DND-41 (cell line): ENCODE measurements around the gene TMEFF2.

Source experiments
- ATAC-seq: fragments of 200-7000 bp; cut with Tn5 transposase; 3 replicates; pipeline ENCODE4 v1.9.1; 2021; ENCODE audit warnings: low read depth; ENCODE audit not compliant: insufficient read depth
- DNase-seq: peaks from one replicate; pipeline ENCODE4 v3.0.0-alpha.2; 2020
- H2AFZ ChIP-seq: 2 replicates; pipeline ENCODE4 v1.6.0; 2012; ENCODE audit warnings: low read depth, low read length
- H3K27ac ChIP-seq: 2 replicates; pipeline ENCODE4 v1.5.1; 2012; ENCODE audit warnings: low read length, inconsistent platforms
- H3K27me3 ChIP-seq: fragments of 200-600 bp; sonication (generic); 2 replicates; pipeline ENCODE4 v1.6.0; 2012; ENCODE audit warnings: low read length, mild to moderate bottlenecking, inconsistent platforms; ENCODE audit not compliant: insufficient read depth, poor library complexity
- H3K36me3 ChIP-seq: 2 replicates; pipeline ENCODE4 v1.5.1; 2012; ENCODE audit warnings: low read length, inconsistent platforms; ENCODE audit not compliant: insufficient read depth
- H3K4me1 ChIP-seq: 2 replicates; pipeline ENCODE4 v1.5.1; 2012; ENCODE audit warnings: mild to moderate bottlenecking, low read length; ENCODE audit not compliant: insufficient read depth
- H3K4me2 ChIP-seq: 2 replicates; pipeline ENCODE4 v1.6.0; 2012; ENCODE audit warnings: mild to moderate bottlenecking, moderate library complexity, low read length, inconsistent platforms; ENCODE audit not compliant: insufficient read depth
- H3K4me3 ChIP-seq, 2 experiments: fragments of 200-600 bp in 1 of 2; shearing (Covaris generic) in 1 of 2; 2 replicates each; pipeline ENCODE4 v1.5.1; 2012 to 2016; ENCODE audit warnings: inconsistent platforms in 2 of 2, low read length in 2 of 2, mild to moderate bottlenecking in 2 of 2, low read depth in 1 of 2, moderate library complexity in 1 of 2
- H3K79me2 ChIP-seq: 2 replicates; pipeline ENCODE4 v1.6.0; 2012; ENCODE audit warnings: low read length, inconsistent platforms; ENCODE audit not compliant: insufficient read depth
- H3K9ac ChIP-seq: 2 replicates; pipeline ENCODE4 v1.6.0; 2012; ENCODE audit warnings: low read depth, mild to moderate bottlenecking, inconsistent platforms, low read length, moderate library complexity
- H3K9me3 ChIP-seq: 2 replicates; pipeline ENCODE4 v1.5.1; 2012; ENCODE audit warnings: low read length, moderate library complexity, mild to moderate bottlenecking, inconsistent platforms; ENCODE audit not compliant: insufficient read depth, severe bottlenecking
- H4K20me1 ChIP-seq: 2 replicates; pipeline ENCODE4 v1.6.0; 2012; ENCODE audit warnings: low read length; ENCODE audit not compliant: insufficient read depth
- CTCF ChIP-seq: IDR thresholded peaks from 2 replicates; pipeline ENCODE4 v1.5.1; 2012; ENCODE audit warnings: borderline replicate concordance, low read length, moderate library complexity, mild to moderate bottlenecking; ENCODE audit not compliant: poor library complexity, severe bottlenecking; ENCODE audit errors: extremely low read depth
- EZH2 ChIP-seq: IDR thresholded peaks from 3 replicates; pipeline ENCODE4 v1.6.1; 2012; ENCODE audit warnings: borderline replicate concordance, low read depth, mild to moderate bottlenecking, moderate library complexity, low read length, inconsistent platforms; ENCODE audit not compliant: severe bottlenecking

TMEFF2 gene

GRCh38 chr2:192004188-192004963, 190.4 kb downstream of the TMEFF2 start:
- H3K27me3 ChIP-seq = peaks cover 23% of the 10 kb centered on the region
- H2AFZ ChIP-seq = no peak overlapping the region
- ATAC-seq (no peak), DNase-seq (no peak)
- no peak overlapping the region for H3K4me2 ChIP-seq
- no peaks in the 10 kb centered on the region for H3K79me2 ChIP-seq
- TF ChIP-seq EZH2 (no peak), CTCF (no peak)
- no peaks in the 10 kb centered on the region for H3K4me1 ChIP-seq
- no peaks in the 10 kb centered on the region for H3K9me3 ChIP-seq
- no peak overlapping the region for H3K4me3 ChIP-seq
- H3K9ac ChIP-seq = no peak overlapping the region
- no peaks in the 10 kb centered on the region for H3K36me3 ChIP-seq
- H3K27ac ChIP-seq = no peak overlapping the region
- H4K20me1 ChIP-seq = no peaks in the 10 kb centered on the region

GRCh38 chr2:192002418-192002817, 192.3 kb downstream of the TMEFF2 start:
- TF ChIP-seq EZH2 (no peak), CTCF (no peak)
- Histone ChIP-seq H3K9ac (no peak overlapping the region), H3K4me2 (no peak overlapping the region), H3K27ac (no peak overlapping the region), H3K9me3 (no peaks in the 10 kb centered on the region), H2AFZ (no peak overlapping the region), H3K4me3 (no peak overlapping the region), H3K4me1 (no peaks in the 10 kb centered on the region), H3K79me2 (no peaks in the 10 kb centered on the region), H3K27me3 (peaks cover 14% of the 10 kb centered on the region), H3K36me3 (no peaks in the 10 kb centered on the region), H4K20me1 (no peaks in the 10 kb centered on the region)
- ATAC-seq = no peak
- DNase-seq = no peak

- H3K9me3 ChIP-seq = no peaks in the 10 kb centered on the region
- DNase-seq = no peak
- no peaks in the 10 kb centered on the region for H3K4me1 ChIP-seq
- no peak overlapping the region for H3K27ac ChIP-seq
- no peak for ATAC-seq
- no peak for TF ChIP-seq CTCF
- no peak for TF ChIP-seq EZH2
- no peak overlapping the region for H2AFZ ChIP-seq
- no peak overlapping the region for H3K4me2 ChIP-seq
- no peak overlapping the region for H3K9ac ChIP-seq
- peaks cover 9% of the 10 kb centered on the region for H3K27me3 ChIP-seq
- no peaks in the 10 kb centered on the region for H3K36me3 ChIP-seq
- no peaks in the 10 kb centered on the region for H3K79me2 ChIP-seq
- no peaks in the 10 kb centered on the region for H4K20me1 ChIP-seq
- no peak overlapping the region for H3K4me3 ChIP-seq
These were observed 194.3 kb downstream of the TMEFF2 start for GRCh38 chr2:192000196-192000980.
